Measurements from ENCODE around the gene TM4SF1.
"Not testable (repeated sequence)": the region's sequence is repeated elsewhere in the genome, so short reads cannot be mapped to it uniquely, and the experiment has no call there.

The TM4SF1 gene

GRCh38 chr3:149385617-149386298 is 8.3 kb upstream of the TM4SF1 start:
- Histone ChIP-seq H3K4me3 (ENCODE audit: low read depth in 1 of 2, low read length in 2 of 2) (no peak overlapping the region), H3K27me3 (ENCODE audit: control insufficient read depth in 1 of 2, insufficient read depth in 2 of 2, low read length in 2 of 2) (no peaks in the 10 kb centered on the region), H3K9ac (ENCODE audit: low read depth in 1 of 2, low read length in 2 of 2) (no peak overlapping the region), H3K27ac (ENCODE audit: low read depth, low read length) (no peak overlapping the region), H3K4me1 (ENCODE audit: control insufficient read depth in 1 of 2, insufficient read depth in 2 of 2, low read length in 2 of 2) (peaks cover 27 to 37% of the 10 kb centered on the region in 2 donors), H3K9me3 (ENCODE audit: control insufficient read depth in 1 of 2, low read length in 2 of 2) (no peaks in the 10 kb centered on the region), H3K36me3 (ENCODE audit: control insufficient read depth in 1 of 2, insufficient read depth in 2 of 2, low read length in 2 of 2) (no peaks in the 10 kb centered on the region)

- no peak overlapping the region for H3K4me3 ChIP-seq (ENCODE audit: low read depth in 1 of 2, low read length in 2 of 2)
- no peak overlapping the region for H3K27ac ChIP-seq (ENCODE audit: low read depth, low read length)
- H3K4me1 ChIP-seq (ENCODE audit: control insufficient read depth in 1 of 2, insufficient read depth in 2 of 2, low read length in 2 of 2), result peaks cover 27 to 37% of the 10 kb centered on the region in 2 donors
- no peaks in the 10 kb centered on the region for H3K36me3 ChIP-seq (ENCODE audit: control insufficient read depth in 1 of 2, insufficient read depth in 2 of 2, low read length in 2 of 2)
- H3K9me3 ChIP-seq (ENCODE audit: control insufficient read depth in 1 of 2, low read length in 2 of 2), result no peaks in the 10 kb centered on the region
- H3K27me3 ChIP-seq (ENCODE audit: control insufficient read depth in 1 of 2, insufficient read depth in 2 of 2, low read length in 2 of 2), result no peaks in the 10 kb centered on the region
- H3K9ac ChIP-seq (ENCODE audit: low read depth in 1 of 2, low read length in 2 of 2), result no peak overlapping the region
Measured at GRCh38 chr3:149384911-149385321, 7.5 kb upstream of the TM4SF1 start.

GRCh38 chr3:149384167-149384566 is 6.7 kb upstream of the TM4SF1 start:
- Histone ChIP-seq H3K9ac (ENCODE audit: low read depth in 1 of 2, low read length in 2 of 2) (no peak overlapping the region), H3K27me3 (ENCODE audit: control insufficient read depth in 1 of 2, insufficient read depth in 2 of 2, low read length in 2 of 2) (no peaks in the 10 kb centered on the region), H3K36me3 (ENCODE audit: control insufficient read depth in 1 of 2, insufficient read depth in 2 of 2, low read length in 2 of 2) (no peaks in the 10 kb centered on the region), H3K4me3 (ENCODE audit: low read depth in 1 of 2, low read length in 2 of 2) (no peak overlapping the region), H3K9me3 (ENCODE audit: control insufficient read depth in 1 of 2, low read length in 2 of 2) (no peaks in the 10 kb centered on the region), H3K4me1 (ENCODE audit: control insufficient read depth in 1 of 2, insufficient read depth in 2 of 2, low read length in 2 of 2) (peaks cover 27 to 36% of the 10 kb centered on the region in 2 donors), H3K27ac (ENCODE audit: low read depth, low read length) (no peak overlapping the region)

GRCh38 chr3:149383703-149384102 is 6.3 kb upstream of the TM4SF1 start:
- Histone ChIP-seq H3K36me3 (ENCODE audit: control insufficient read depth in 1 of 2, insufficient read depth in 2 of 2, low read length in 2 of 2) (no peaks in the 10 kb centered on the region), H3K27ac (ENCODE audit: low read depth, low read length) (no peak overlapping the region), H3K27me3 (ENCODE audit: control insufficient read depth in 1 of 2, insufficient read depth in 2 of 2, low read length in 2 of 2) (no peaks in the 10 kb centered on the region), H3K9ac (ENCODE audit: low read depth in 1 of 2, low read length in 2 of 2) (no peak overlapping the region), H3K4me3 (ENCODE audit: low read depth in 1 of 2, low read length in 2 of 2) (no peak overlapping the region), H3K9me3 (ENCODE audit: control insufficient read depth in 1 of 2, low read length in 2 of 2) (no peaks in the 10 kb centered on the region), H3K4me1 (ENCODE audit: control insufficient read depth in 1 of 2, insufficient read depth in 2 of 2, low read length in 2 of 2) (peaks cover 25 to 36% of the 10 kb centered on the region in 2 donors)

GRCh38 chr3:149382518-149382917 is 5.1 kb upstream of the TM4SF1 start:
- Histone ChIP-seq H3K27ac (ENCODE audit: low read depth, low read length) (no peak overlapping the region), H3K36me3 (ENCODE audit: control insufficient read depth in 1 of 2, insufficient read depth in 2 of 2, low read length in 2 of 2) (no peaks in the 10 kb centered on the region), H3K4me1 (ENCODE audit: control insufficient read depth in 1 of 2, insufficient read depth in 2 of 2, low read length in 2 of 2) (peaks cover 25 to 37% of the 10 kb centered on the region in 2 donors)

GRCh38 chr3:149382101-149382467 is 4.6 kb upstream of the TM4SF1 start:
- Histone ChIP-seq H3K9ac (ENCODE audit: low read depth in 1 of 2, low read length in 2 of 2) (no peak overlapping the region), H3K4me3 (ENCODE audit: low read depth in 1 of 2, low read length in 2 of 2) (no peak overlapping the region), H3K4me1 (ENCODE audit: control insufficient read depth in 1 of 2, insufficient read depth in 2 of 2, low read length in 2 of 2) (peaks cover 25 to 37% of the 10 kb centered on the region in 2 donors), H3K9me3 (ENCODE audit: control insufficient read depth in 1 of 2, low read length in 2 of 2) (no peaks in the 10 kb centered on the region), H3K27me3 (ENCODE audit: control insufficient read depth in 1 of 2, insufficient read depth in 2 of 2, low read length in 2 of 2) (no peaks in the 10 kb centered on the region), H3K27ac (ENCODE audit: low read depth, low read length) (no peak overlapping the region), H3K36me3 (ENCODE audit: control insufficient read depth in 1 of 2, insufficient read depth in 2 of 2, low read length in 2 of 2) (no peaks in the 10 kb centered on the region)

More at GRCh38 chr3:149382518-149382917, 5.1 kb upstream of the TM4SF1 start:
- Histone ChIP-seq H3K9ac (ENCODE audit: low read depth in 1 of 2, low read length in 2 of 2) (no peak overlapping the region), H3K4me3 (ENCODE audit: low read depth in 1 of 2, low read length in 2 of 2) (no peak overlapping the region), H3K9me3 (ENCODE audit: control insufficient read depth in 1 of 2, low read length in 2 of 2) (no peaks in the 10 kb centered on the region), H3K27me3 (ENCODE audit: control insufficient read depth in 1 of 2, insufficient read depth in 2 of 2, low read length in 2 of 2) (no peaks in the 10 kb centered on the region)

GRCh38 chr3:149381173-149382100 is 4.0 kb upstream of the TM4SF1 start:
- H3K27me3 ChIP-seq (ENCODE audit: control insufficient read depth in 1 of 2, insufficient read depth in 2 of 2, low read length in 2 of 2), result no peaks in the 10 kb centered on the region
- peaks cover 18 to 31% of the 10 kb centered on the region in 2 donors for H3K4me1 ChIP-seq (ENCODE audit: control insufficient read depth in 1 of 2, insufficient read depth in 2 of 2, low read length in 2 of 2)
- H3K4me3 ChIP-seq (ENCODE audit: low read depth in 1 of 2, low read length in 2 of 2), result no peak overlapping the region
- no peak overlapping the region for H3K27ac ChIP-seq (ENCODE audit: low read depth, low read length)
- H3K9me3 ChIP-seq (ENCODE audit: control insufficient read depth in 1 of 2, low read length in 2 of 2), result no peaks in the 10 kb centered on the region
- H3K9ac ChIP-seq (ENCODE audit: low read depth in 1 of 2, low read length in 2 of 2), result no peak overlapping the region
- no peaks in the 10 kb centered on the region for H3K36me3 ChIP-seq (ENCODE audit: control insufficient read depth in 1 of 2, insufficient read depth in 2 of 2, low read length in 2 of 2)

GRCh38 chr3:149380220-149380619 is 2.8 kb upstream of the TM4SF1 start:
- H3K27ac ChIP-seq (ENCODE audit: low read depth, low read length); H3K36me3 ChIP-seq (ENCODE audit: control insufficient read depth in 1 of 2, insufficient read depth in 2 of 2, low read length in 2 of 2); H3K27me3 ChIP-seq (ENCODE audit: control insufficient read depth in 1 of 2, insufficient read depth in 2 of 2, low read length in 2 of 2); H3K9ac ChIP-seq (ENCODE audit: low read depth in 1 of 2, low read length in 2 of 2); H3K9me3 ChIP-seq (ENCODE audit: control insufficient read depth in 1 of 2, low read length in 2 of 2); H3K4me3 ChIP-seq (ENCODE audit: low read depth in 1 of 2, low read length in 2 of 2): not testable (repeated sequence)
- H3K4me1 ChIP-seq (ENCODE audit: control insufficient read depth in 1 of 2, insufficient read depth in 2 of 2, low read length in 2 of 2), result peaks cover 11 to 21% of the 10 kb centered on the region in 2 donors

GRCh38 chr3:149378478-149379309 is 1.2 kb upstream of the TM4SF1 start:
- Histone ChIP-seq H3K36me3 (ENCODE audit: control insufficient read depth in 1 of 2, insufficient read depth in 2 of 2, low read length in 2 of 2) (no peaks in the 10 kb centered on the region), H3K9ac (ENCODE audit: low read depth in 1 of 2, low read length in 2 of 2) (peak overlapping the region; percentile 1 to 72), H3K9me3 (ENCODE audit: control insufficient read depth in 1 of 2, low read length in 2 of 2) (no peaks in the 10 kb centered on the region), H3K27ac (ENCODE audit: low read depth, low read length) (no peak overlapping the region), H3K4me1 (ENCODE audit: control insufficient read depth in 1 of 2, insufficient read depth in 2 of 2, low read length in 2 of 2) (peaks cover 11 to 21% of the 10 kb centered on the region in 2 donors), H3K27me3 (ENCODE audit: control insufficient read depth in 1 of 2, insufficient read depth in 2 of 2, low read length in 2 of 2) (no peaks in the 10 kb centered on the region), H3K4me3 (ENCODE audit: low read depth in 1 of 2, low read length in 2 of 2) (peak overlapping the region; percentile 11 to 83)
